ENCODE results near the gene DNAJB5.

The DNAJB5 gene

GRCh38 chr9:35014517-35014916 is 25.0 kb downstream of the DNAJB5 start:
- TF ChIP-seq CTCF (IDR thresholded peaks at IDR 0.05): no peak

DNA sequence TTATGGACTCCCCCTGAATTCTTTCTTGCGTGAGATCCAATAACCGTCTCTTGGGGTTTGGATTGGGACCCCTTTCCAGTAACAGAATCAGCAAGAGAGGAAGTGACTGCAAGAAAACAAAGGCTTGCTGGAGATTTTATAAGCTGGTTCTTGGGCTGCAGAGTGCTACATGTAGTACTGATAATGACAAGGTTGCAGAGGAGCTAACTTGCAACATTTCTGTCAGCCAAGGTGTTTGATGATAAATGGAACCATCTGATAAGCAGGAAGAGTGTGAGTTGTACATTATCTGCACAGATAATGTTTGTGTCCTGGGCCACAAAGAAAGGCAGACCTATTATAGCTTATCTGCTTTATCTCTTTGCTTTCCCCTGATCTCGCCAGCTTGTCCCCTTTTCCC is 37.1 kb downstream of the DNAJB5 start:
- TF ChIP-seq CTCF (IDR thresholded peaks at IDR 0.05): no peak

- TF ChIP-seq CTCF (IDR thresholded peaks at IDR 0.05): no peak
Observed at GRCh38 chr9:35027374-35027773, 37.8 kb downstream of the DNAJB5 start.

DNA sequence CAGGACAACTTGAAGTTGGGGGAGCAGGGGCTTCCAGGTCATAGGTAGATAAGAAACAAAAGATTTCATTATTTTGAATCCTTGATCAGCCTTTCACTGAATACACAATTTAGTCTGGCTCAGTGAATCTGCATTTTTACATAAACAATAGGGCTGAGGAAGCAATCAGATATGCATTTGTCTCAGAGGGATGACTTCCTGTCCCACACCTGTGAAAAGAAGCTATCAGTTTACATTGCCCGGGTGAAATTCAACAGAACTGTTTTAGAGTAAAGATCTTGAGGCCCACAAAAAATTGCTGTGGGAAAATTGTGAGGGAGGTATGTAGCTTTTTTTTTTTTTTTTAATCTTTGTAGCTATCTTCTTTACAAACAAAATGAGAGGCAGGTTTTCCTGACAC is 38.3 kb downstream of the DNAJB5 start:
- TF ChIP-seq CTCF (IDR thresholded peaks at IDR 0.05): no peak

DNA sequence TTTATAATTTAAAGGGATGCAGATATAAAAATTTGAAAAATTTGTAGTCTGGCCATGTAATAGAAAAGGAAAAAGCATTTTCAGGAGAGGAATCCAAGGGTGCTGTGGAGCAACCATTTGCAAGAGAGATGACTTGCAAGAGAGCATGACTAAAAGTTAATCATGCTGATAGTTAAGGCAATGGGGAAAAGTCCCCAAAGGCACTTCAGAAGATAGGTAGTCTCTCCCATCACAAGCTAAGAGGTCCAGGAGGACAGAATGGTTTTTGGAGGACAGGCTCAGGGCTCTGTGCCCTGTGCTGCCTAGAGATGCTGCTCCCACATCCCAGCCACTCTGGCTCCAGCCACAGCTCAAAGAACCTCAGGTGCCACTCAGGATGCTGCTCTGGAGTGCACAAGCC is 38.8 kb downstream of the DNAJB5 start:
- no peak for TF ChIP-seq CTCF (IDR thresholded peaks at IDR 0.05)

DNA sequence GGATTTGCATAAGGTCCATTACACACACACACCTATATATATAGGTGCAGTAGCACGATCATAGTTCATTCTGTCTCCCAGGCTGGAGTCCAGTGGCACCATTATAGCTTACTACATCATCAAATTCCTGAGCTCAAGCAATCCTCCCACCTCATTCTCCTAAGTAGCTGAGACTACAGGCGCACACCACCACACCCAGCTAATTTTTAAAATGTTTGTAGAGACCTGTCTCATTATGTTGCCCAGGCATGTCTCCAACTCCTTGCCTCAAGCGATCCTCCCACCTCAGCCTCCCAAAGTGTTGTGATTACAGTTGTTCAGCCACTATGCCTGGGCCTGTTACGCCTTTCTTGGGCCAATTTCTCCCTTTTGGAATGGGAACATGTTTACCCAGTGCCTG is 39.7 kb downstream of the DNAJB5 start:
- no peak for TF ChIP-seq CTCF (IDR thresholded peaks at IDR 0.05)

DNA sequence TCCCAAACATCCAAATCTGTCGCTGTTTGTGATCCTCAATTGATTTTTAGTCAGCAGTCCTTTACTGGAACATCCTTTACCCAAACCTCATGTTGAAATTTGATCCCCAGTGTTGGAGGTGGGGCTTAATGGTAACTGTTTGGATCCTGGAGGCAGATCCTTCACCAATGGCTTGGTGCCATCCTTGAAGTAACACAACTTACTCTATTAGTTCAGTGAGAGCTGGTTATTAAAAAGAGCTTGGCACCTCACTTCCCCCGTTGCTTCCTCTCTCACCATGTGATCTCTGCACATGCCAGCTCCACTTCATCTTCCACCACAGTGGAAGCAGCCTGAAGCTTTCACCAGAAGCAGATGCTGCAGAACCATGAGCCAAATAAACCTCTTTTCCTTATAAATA is 40.3 kb downstream of the DNAJB5 start:
- TF ChIP-seq CTCF (IDR thresholded peaks at IDR 0.05): no peak

GRCh38 chr9:35033101-35033500 is 43.6 kb downstream of the DNAJB5 start:
- TF ChIP-seq CTCF (IDR thresholded peaks at IDR 0.05): no peak

Data from LNCAP (cell line).